GM19023 (cell line): ENCODE results near the gene NECTIN4.
"Not testable (repeated sequence)": the region's sequence is repeated elsewhere in the genome, so short reads cannot be mapped to it uniquely, and the experiment has no call there.

Source experiments
- ATAC-seq: cut with Tn5 transposase; IDR thresholded peaks from one replicate; pipeline ENCODE4 v1.9.1; 2021; ENCODE audit warnings: mild to moderate bottlenecking, moderate library complexity; ENCODE audit not compliant: unreplicated experiment

NECTIN4 gene

DNA sequence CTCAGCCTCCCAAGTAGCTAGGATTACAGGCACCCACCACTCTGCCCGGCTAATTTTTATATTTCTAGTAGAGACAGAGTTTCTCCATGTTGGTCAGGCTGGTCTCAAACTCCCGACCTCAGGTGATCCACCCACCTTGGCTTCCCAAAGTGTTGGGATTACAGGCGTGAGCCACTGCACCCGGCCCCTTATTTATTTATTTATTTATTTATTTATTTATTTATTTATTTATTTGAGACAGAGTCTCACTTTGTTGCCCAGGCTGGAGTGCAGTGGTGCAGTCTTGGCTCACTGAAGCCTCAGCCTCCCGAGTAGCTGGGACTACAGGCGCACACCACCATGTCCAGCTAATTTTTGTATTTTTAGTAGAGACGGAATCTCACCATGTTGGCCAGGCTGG, 23.7 kb downstream of the NECTIN4 start:
- ATAC-seq = not testable (repeated sequence)

DNA sequence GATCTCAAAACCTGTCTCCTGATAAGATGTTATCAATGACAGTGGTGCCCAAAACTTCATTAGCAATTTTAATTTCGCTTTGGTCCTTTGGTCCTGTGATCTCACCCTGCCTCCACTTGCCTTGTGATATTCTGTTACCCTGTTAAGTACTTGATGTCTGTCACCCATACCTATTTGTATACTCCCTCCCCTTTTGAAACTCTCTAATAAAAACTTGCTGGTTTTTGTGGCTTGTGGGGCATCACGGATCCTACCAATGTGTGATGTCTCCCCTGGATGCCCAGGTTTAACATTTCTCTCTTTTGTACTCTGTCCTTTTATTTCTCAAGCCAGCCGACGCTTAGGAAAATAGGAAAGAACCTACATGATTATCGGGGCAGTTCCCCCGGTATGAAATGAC, 25.4 kb downstream of the NECTIN4 start:
- ATAC-seq = not testable (repeated sequence)

GRCh38 chr1:161061419-161061818, 27.9 kb downstream of the NECTIN4 start:
- no peak for ATAC-seq

DNA sequence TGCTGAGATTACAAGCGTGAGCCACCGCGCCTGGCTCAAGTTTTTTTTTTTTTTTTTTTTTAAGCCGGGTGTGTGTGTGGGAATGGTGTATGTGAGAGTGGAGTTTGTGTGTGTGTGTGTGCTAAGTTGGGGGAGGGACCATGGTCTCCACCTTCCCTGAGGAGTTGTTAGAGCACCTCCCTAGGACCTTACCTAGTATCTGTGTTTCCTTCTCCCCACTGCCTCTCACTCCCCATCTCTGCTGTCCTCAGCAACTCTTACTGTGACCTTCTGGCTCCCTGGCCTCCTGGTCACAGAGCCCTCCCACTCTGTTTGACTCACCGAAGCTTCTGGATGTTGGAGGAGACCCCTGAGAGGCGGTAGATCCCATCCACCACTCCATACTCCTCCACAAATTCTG, 30.1 kb downstream of the NECTIN4 start:
- ATAC-seq = no peak

- ATAC-seq = no peak
These were observed 34.6 kb downstream of the NECTIN4 start for GRCh38 chr1:161054805-161055204.

DNA sequence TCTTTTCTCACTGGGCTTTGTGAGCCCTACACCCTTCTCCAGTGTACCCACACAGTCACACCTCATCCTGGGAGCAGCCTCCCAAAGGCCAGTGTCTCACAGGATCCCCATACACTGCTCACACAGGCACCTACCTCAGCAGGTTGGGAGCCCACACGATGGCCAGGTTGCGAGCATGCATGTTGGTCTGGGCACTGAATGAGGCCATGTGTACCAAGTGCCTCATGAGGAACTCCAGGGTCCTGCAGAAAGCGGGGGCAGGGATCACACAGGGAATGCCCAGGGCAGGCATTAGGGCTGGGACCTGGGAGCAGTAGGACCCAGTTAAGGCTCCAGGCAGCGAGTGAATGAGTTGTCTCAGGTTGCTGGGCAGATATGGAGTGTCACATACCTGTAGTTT, 35.1 kb downstream of the NECTIN4 start:
- no peak for ATAC-seq

DNA sequence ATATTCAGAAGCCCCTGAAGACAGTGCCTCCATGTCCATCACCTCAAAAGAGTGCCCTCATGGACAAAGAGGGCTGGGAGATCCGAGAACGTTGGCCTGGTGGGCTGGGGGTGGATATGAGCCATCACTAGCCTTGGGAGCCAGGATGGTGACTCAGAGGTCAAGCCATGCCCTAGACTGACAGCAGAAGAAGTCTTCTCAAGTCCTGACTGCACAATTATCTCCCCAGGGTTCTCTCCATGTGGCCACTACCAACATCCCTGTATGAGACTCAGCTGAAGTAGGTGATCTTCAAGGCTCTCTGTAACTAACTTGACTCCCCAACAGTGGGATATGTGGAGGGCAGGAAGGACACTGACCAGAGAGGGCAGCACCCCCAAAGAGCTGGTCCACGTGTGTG, 36.5 kb downstream of the NECTIN4 start:
- no peak for ATAC-seq

GRCh38 chr1:161051219-161051618, 38.1 kb downstream of the NECTIN4 start:
- ATAC-seq = no peak

DNA sequence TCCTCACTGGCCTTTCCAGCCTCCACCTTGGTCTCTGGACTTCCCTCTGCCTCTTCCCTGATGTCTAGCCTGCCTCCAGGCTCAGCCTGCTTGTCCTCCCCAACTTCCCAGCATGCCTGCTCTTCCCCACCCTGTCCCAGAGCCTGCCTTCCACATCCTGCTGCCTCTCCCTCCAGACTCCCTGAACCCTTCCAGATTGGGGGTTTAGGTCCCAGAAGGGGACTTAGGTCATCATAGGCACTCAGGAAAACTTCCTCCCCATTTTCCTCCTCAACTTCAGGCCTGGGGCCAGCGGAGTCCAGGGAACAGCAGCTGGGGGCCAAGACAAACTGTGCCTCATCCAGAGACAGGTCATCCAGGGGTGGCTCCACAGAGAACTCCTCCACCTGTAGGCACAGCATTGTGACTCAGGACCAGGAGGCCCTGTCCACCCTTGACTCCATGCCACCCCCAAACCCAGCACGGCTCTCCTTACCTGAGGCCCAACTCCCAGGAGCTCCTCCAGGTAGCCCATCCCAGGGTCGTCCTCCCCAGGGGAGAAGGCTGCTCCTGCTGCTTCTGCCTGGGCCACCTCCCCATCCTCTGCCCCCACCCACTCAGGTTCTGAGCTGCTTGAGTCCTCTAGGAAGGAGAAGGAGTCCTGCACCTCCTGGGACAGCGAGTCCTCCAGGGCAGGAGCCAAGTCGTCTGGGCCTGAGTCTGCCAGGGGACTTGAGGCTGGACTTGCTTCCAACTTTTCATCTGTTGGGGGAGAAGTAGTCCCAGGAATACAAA, 40.2 kb downstream of the NECTIN4 start:
- no peak for ATAC-seq

- ATAC-seq = no peak
These were observed 41.6 kb downstream of the NECTIN4 start for GRCh38 chr1:161047436-161048420.

DNA sequence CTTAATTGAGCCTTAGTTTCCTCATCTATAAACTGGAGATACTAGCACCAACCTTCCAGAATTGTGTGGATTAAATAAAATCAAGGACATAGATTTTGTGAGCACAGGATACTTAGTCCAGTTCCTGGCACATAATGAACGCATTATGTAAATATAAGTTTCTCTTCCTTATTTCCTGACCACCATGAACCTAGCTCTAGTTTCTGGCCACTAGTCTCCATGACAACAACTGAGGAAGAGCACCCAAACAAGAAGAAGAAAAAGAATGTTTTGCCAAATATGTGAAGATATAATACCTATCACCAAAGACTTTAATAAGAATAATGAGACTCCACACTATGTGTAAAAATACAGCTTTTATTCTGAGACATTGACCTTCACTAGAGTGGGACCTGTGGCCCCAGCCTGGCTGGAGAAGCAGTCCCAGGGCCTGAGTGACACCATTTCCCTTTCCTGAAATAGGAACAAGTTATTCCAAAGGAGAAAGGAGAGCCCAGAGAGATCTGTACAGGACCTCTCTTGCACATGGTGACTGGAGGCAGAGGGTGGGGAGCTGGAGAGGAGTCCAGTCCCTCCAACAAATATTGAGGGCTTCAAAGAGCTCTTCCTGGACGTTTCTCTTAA, 42.6 kb downstream of the NECTIN4 start:
- no peak for ATAC-seq

DNA sequence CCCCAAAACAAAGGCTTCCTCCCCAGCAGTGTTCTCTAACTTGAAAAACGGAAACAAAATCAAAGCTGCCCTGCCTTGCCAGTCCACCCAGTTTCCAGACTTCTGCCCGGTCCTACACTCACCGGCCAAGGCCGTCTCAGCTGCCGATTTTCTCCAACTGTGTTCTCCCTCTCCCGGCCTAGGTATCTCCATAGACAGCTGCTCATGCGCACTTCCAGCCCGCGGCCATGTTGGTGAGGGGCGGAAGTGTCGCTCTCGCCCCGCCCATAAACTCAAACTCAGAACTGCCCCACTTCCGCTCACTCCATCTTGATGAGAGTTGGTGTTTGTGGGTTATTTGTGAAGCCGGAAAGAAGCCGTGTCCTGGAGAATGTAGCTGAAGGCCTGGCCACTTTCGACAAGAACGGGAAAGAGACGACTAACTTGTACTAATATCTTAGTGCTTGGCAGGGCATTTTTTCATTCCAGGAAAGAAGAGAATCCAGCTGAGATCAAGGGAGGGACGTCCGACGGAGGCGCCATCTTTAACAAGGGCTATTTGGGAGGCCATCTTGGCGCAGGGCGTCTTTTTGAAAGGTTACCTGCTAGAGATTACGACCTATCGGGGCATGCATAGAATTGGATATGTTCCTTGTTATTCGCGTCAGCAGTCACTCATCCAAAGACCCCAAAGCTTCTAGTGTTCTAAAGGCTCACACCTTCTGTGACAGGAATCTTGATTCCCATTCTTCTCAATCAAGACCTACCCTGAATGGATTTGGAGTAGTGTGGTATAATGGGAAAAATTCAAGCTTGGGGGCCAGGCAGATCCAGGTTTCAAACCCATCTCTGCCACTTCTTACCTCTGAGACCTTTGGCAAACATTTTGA, 43.4 kb downstream of the NECTIN4 start, which contains the start of gene USF1:
USF1 (minus strand) TSS at position 242 of the 869 bp plus-strand sequence. CDS start 2,702 bp downstream, outside the sequence.
- ATAC-seq = peak; percentile 62

DNA sequence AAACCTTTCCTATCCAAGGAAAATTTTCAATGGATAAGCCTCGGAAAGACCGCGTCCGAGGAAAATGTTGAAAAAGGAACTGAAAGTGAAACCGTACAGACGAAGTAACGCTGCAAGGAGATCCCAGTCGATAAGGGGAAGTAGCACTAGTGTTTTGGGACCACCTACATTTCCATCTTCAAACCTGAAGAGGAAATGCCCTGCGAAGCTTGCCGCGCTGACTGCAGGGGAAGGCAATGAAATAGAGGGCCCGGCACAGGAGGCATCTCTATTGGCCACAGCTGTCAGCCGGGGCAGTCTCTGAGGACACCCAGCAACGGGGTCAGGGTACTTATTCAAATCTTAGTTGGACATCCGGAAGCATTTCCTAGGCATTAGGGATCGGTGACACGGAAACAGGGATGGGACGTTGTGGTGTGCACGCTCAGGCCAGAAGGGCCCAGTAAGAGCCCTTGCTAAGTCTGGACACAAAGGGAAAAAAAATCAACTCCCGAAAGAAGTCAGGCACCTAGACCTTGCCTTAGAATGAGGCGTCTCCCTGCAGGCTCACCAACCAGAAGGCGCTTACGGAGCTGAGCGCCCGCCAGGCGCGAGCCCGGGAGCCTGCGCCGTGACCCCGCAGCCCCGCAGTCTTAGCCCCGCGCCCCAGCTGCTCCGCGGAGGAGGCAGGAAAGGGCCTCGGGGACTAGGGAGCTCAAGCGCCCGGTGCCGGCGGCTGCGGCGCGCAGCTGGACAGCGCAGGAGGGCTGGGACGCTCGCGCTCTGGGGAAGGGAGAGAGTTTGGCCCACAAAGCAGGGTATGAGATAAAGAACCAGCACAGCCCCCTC, 44.2 kb downstream of the NECTIN4 start:
- peak; percentile 45 for ATAC-seq

GRCh38 chr1:161044535-161044907, 44.8 kb downstream of the NECTIN4 start:
- ATAC-seq = no peak

DNA sequence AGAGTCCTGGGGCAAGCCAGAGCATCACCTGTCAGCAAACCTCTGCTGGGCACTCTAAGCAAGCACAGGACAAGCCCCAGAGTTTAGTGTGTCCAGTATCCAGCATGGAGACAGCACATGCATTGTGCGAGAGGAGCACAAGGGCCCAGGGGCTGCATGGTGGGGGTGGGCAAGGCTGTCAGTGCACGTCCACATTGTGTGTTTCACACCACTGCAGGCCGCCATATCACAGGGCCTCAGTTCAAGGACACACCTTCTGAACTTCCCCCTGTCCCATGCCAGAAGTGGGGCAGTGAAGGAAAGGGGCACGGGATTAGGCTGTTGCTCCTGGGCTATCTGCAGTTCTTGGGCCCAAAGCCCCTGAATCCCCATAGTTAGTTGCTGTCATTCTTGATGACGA, 49.8 kb downstream of the NECTIN4 start:
- no peak for ATAC-seq

DNA sequence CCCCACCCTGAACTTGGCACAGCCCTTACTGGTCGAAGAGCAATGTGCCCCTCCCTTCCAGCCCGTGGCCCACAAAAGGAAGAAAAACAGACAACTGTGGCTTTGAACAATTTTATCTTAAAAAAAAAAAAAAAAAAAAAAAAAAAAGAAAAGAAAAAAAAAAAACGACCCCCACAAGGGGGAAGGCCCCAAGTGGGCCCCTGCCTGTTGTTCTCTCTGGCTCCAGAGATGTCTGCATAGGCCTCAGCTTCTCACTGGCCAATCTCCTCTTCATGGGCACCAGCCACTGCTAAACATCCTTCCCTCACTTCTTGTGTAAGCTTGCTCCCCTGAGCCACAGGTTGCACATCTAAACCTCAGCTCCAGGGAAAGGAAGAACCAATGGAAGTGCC, 50.2 kb downstream of the NECTIN4 start:
- no peak for ATAC-seq

DNA sequence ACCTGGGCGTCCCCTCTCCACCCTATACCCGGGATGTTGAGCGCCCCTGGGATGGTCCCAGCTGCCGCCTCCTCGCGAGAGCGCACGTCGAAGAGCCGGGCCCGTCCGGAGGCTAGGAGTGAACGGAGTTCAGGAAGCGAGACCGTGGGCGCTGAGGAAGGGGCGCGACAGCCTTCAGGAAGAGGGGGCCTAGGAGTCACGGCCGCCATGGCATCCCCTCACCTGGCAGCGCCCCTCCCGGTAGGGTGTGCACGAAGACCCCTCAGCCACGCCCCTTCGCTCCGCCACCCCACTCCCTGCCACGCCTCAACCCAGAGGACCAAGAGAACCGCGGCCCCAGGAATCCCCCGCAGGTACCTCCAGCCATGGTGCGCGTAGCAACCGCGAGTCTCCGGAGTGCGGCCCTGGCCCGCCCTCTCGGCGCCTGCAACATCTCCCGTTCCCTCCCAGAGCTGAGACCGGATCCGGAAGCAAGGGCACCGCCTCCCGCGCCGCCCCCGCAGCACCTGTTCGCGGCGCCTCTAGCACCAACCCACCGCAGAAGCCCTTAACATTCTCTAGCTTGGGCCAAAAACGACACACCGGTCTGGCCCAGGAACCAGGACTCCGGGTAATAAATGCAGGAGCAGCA, 50.7 kb downstream of the NECTIN4 start, which contains the start of gene TSTD1:
TSTD1 (minus strand) TSS at position 442 of the 631 bp plus-strand sequence; CDS start at position 367, 75 bp downstream.
- ATAC-seq = peak; percentile 90

GRCh38 chr1:161037661-161038522, 51.5 kb downstream of the NECTIN4 start:
- no peak for ATAC-seq
